ENCODE data around the gene TMED5. TPM values are rescaled to one million over a fixed set of nuclear protein-coding genes. Genes with fewer than 3 reads are reported as not detected.
"Not testable (repeated sequence)": the region's sequence is repeated elsewhere in the genome, so short reads cannot be mapped to it uniquely, and the experiment has no call there.

TMED5 gene
- 10 to 100 TPM; 28.7 to 47.9 (median 39.1) TPM for total RNA-seq

- TF ChIP-seq CTCF (IDR thresholded peaks at IDR 0.05) (peak in 5 of 6 experiments; percentile 5 to 50 (median 37)), POLR2A (IDR thresholded peaks at IDR 0.05) (peak in 2 of 4 donors; percentile 92 to 97)
- H3K27ac ChIP-seq: peak within 1 kb of the TSS; percentile 92 to 100 (median 100)
- H3K27me3 ChIP-seq: no peaks in the 10 kb centered on the region
- peak; percentile 88 for DNase-seq
- no peaks in the 10 kb centered on the region for H3K9me3 ChIP-seq
- H3K36me3 ChIP-seq: peaks cover 0 to under 1% (median 0%) of the 10 kb centered on the region in 3 donors
- intact Hi-C loops (cut with DNase I): loop anchor here (10.0 kb wide), 1 partner anchor 105 kb away; the partner anchor contains the start of gene MTF2
- H3K4me1 ChIP-seq: peaks cover 0 to 41% (median 14%) of the 10 kb centered on the region in 3 donors
- WGBS, 2 donors: 1% methylated on average over 12 to 31 of the region's 78 CpGs
- H3K4me3 ChIP-seq: peak within 1 kb of the TSS; percentile 53 to 98 (median 92)
Observed at GRCh38 chr1:93179886-93180722, at the start of gene TMED5. Gene TMED5, minus strand, starts transcription at chr1:93180413. Its CDS starts 171 bp downstream, at chr1:93180242.

- Histone ChIP-seq H3K27me3 (no peaks in the 10 kb centered on the region), H3K27ac (no peak overlapping the region), H3K36me3 (peaks cover 0 to 26% (median 0%) of the 10 kb centered on the region in 3 donors), H3K4me3 (no peak overlapping the region), H3K4me1 (no peaks in the 10 kb centered on the region), H3K9me3 (no peaks in the 10 kb centered on the region)
- intact Hi-C loops (cut with DNase I): no loop called here
- DNase-seq: no peak
- 95 to 96% methylated on average over 2 of the region's 2 CpGs for WGBS, 2 donors
- TF ChIP-seq CTCF (IDR thresholded peaks at IDR 0.05): no peak
- TF ChIP-seq POLR2A (IDR thresholded peaks at IDR 0.05): no peak
Observed at GRCh38 chr1:93223023-93223675, 42.9 kb upstream of the TMED5 start.

- WGBS, 2 donors: 88 to 90% methylated on average over 3 of the region's 3 CpGs
- Histone ChIP-seq H3K9me3 (no peaks in the 10 kb centered on the region), H3K4me3 (no peak overlapping the region), H3K27ac (no peak overlapping the region), H3K27me3 (no peaks in the 10 kb centered on the region), H3K4me1 (no peaks in the 10 kb centered on the region), H3K36me3 (peaks cover 0 to 36% (median 0%) of the 10 kb centered on the region in 3 donors)
- no peak for TF ChIP-seq POLR2A (IDR thresholded peaks at IDR 0.05)
- no peak for TF ChIP-seq CTCF (IDR thresholded peaks at IDR 0.05)
- no peak for DNase-seq
- intact Hi-C loops (cut with DNase I): no loop called here
Observed at GRCh38 chr1:93221913-93222312, 41.7 kb upstream of the TMED5 start.

DNA sequence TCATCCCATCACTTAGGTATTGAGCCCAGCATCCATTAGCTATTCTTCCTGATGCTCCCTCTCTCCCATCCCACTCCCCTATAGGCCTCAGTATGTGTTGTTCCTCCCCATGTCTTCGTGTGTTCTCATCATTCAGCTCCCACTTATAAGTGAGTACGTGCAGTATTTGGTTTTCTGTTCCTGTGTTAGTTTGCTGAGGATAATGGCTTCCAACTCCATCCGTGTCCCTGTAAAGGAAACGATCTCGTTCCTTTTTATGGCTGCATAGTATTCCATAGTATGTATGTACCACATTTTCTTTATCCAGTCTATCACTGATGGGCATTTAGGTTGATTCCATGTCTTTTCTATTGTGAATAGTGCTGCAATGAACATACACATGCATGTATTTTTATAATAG lies 40.5 kb upstream of the TMED5 start:
- H3K4me3 ChIP-seq; DNase-seq; H3K27ac ChIP-seq; intact Hi-C loops (cut with DNase I); H3K4me1 ChIP-seq; H3K27me3 ChIP-seq; H3K9me3 ChIP-seq: not testable (repeated sequence)
- peaks cover 0 to 36% (median 0%) of the 10 kb centered on the region in 3 donors for H3K36me3 ChIP-seq
- 98 to 99% methylated on average over 5 of the region's 5 CpGs for WGBS, 2 donors

GRCh38 chr1:93219443-93219842 lies 39.2 kb upstream of the TMED5 start:
- no peak for DNase-seq
- H3K4me3 ChIP-seq: no peak overlapping the region
- intact Hi-C loops (cut with DNase I): no loop called here
- H3K27ac ChIP-seq: no peak overlapping the region
- H3K36me3 ChIP-seq: peaks cover 0 to 36% (median 0%) of the 10 kb centered on the region in 3 donors
- WGBS, 2 donors: 73 to 84% methylated on average over 6 of the region's 6 CpGs
- H3K27me3 ChIP-seq: no peaks in the 10 kb centered on the region
- no peaks in the 10 kb centered on the region for H3K9me3 ChIP-seq
- H3K4me1 ChIP-seq: no peaks in the 10 kb centered on the region
- no peak for TF ChIP-seq CTCF (IDR thresholded peaks at IDR 0.05)
- TF ChIP-seq POLR2A (IDR thresholded peaks at IDR 0.05): no peak

All from esophagus squamous epithelium (tissue), 5 donors.